Measurements from ENCODE around the gene MS4A12.
"Not testable (repeated sequence)": the region's sequence is repeated elsewhere in the genome, so short reads cannot be mapped to it uniquely, and the experiment has no call there.

MS4A12 gene

GRCh38 chr11:60482361-60482760, 10.2 kb upstream of the MS4A12 start:
- Histone ChIP-seq H3K27ac (ENCODE audit: low read depth, low read length, severe bottlenecking) (no peak overlapping the region), H3K36me3 (ENCODE audit: control insufficient read depth, insufficient read depth, low read length) (no peaks in the 10 kb centered on the region), H3K4me1 (ENCODE audit: control insufficient read depth, insufficient read depth, low read length, poor library complexity, severe bottlenecking) (no peaks in the 10 kb centered on the region), H3K9me3 (ENCODE audit: control insufficient read depth, low read length) (no peaks in the 10 kb centered on the region), H3K4me3 (ENCODE audit: extremely low read depth, insufficient read depth, low read length, poor library complexity, severe bottlenecking) (no peak overlapping the region)
- no CpG with 5 or more reads among the region's 2 CpGs for WGBS, 2 experiments (ENCODE audit: insufficient coverage in 2 of 2)

- H3K4me3 ChIP-seq (ENCODE audit: extremely low read depth, insufficient read depth, low read length, poor library complexity, severe bottlenecking), result no peak overlapping the region
- no peak overlapping the region for H3K27ac ChIP-seq (ENCODE audit: low read depth, low read length, severe bottlenecking)
- 56 to 69% methylated on average over 3 of the region's 5 CpGs for WGBS, 2 experiments (ENCODE audit: insufficient coverage in 2 of 2)
- no peaks in the 10 kb centered on the region for H3K4me1 ChIP-seq (ENCODE audit: control insufficient read depth, insufficient read depth, low read length, poor library complexity, severe bottlenecking)
- no peaks in the 10 kb centered on the region for H3K9me3 ChIP-seq (ENCODE audit: control insufficient read depth, low read length)
- H3K36me3 ChIP-seq (ENCODE audit: control insufficient read depth, insufficient read depth, low read length), result no peaks in the 10 kb centered on the region
Observed at GRCh38 chr11:60485987-60486386, 6.6 kb upstream of the MS4A12 start.

- Histone ChIP-seq H3K36me3 (ENCODE audit: control insufficient read depth, insufficient read depth, low read length) (no peaks in the 10 kb centered on the region), H3K4me1 (ENCODE audit: control insufficient read depth, insufficient read depth, low read length, poor library complexity, severe bottlenecking) (no peaks in the 10 kb centered on the region), H3K27ac (ENCODE audit: low read depth, low read length, severe bottlenecking) (no peak overlapping the region), H3K9me3 (ENCODE audit: control insufficient read depth, low read length) (no peaks in the 10 kb centered on the region), H3K4me3 (ENCODE audit: extremely low read depth, insufficient read depth, low read length, poor library complexity, severe bottlenecking) (no peak overlapping the region)
- WGBS, 2 experiments (ENCODE audit: insufficient coverage in 2 of 2), result no CpG with 5 or more reads among the region's 2 CpGs
Observed at GRCh38 chr11:60493454-60493853, 876 bp downstream of the MS4A12 start.

- 77 to 86% methylated on average over 1 of the region's 2 CpGs for WGBS, 2 experiments (ENCODE audit: insufficient coverage in 2 of 2)
- H3K27ac ChIP-seq (ENCODE audit: low read depth, low read length, severe bottlenecking), result no peak overlapping the region
Observed at GRCh38 chr11:60498399-60498798, 5.8 kb downstream of the MS4A12 start.

GRCh38 chr11:60498853-60499252, 6.3 kb downstream of the MS4A12 start:
- Histone ChIP-seq H3K4me3 (ENCODE audit: extremely low read depth, insufficient read depth, low read length, poor library complexity, severe bottlenecking) (no peak overlapping the region), H3K27ac (ENCODE audit: low read depth, low read length, severe bottlenecking) (no peak overlapping the region), H3K4me1 (ENCODE audit: control insufficient read depth, insufficient read depth, low read length, poor library complexity, severe bottlenecking) (no peaks in the 10 kb centered on the region), H3K36me3 (ENCODE audit: control insufficient read depth, insufficient read depth, low read length) (no peaks in the 10 kb centered on the region), H3K9me3 (ENCODE audit: control insufficient read depth, low read length) (no peaks in the 10 kb centered on the region)
- WGBS, 2 experiments (ENCODE audit: insufficient coverage in 2 of 2), result 86 to 88% methylated on average over 4 of the region's 4 CpGs

More at GRCh38 chr11:60498399-60498798, 5.8 kb downstream of the MS4A12 start:
- H3K36me3 ChIP-seq (ENCODE audit: control insufficient read depth, insufficient read depth, low read length), result no peaks in the 10 kb centered on the region
- H3K4me1 ChIP-seq (ENCODE audit: control insufficient read depth, insufficient read depth, low read length, poor library complexity, severe bottlenecking), result no peaks in the 10 kb centered on the region
- H3K9me3 ChIP-seq (ENCODE audit: control insufficient read depth, low read length), result no peaks in the 10 kb centered on the region
- H3K4me3 ChIP-seq (ENCODE audit: extremely low read depth, insufficient read depth, low read length, poor library complexity, severe bottlenecking), result no peak overlapping the region

- no peaks in the 10 kb centered on the region for H3K4me1 ChIP-seq (ENCODE audit: control insufficient read depth, insufficient read depth, low read length, poor library complexity, severe bottlenecking)
- no peaks in the 10 kb centered on the region for H3K36me3 ChIP-seq (ENCODE audit: control insufficient read depth, insufficient read depth, low read length)
- 25 to 68% methylated on average over 2 of the region's 3 CpGs for WGBS, 2 experiments (ENCODE audit: insufficient coverage in 2 of 2)
- H3K4me3 ChIP-seq (ENCODE audit: extremely low read depth, insufficient read depth, low read length, poor library complexity, severe bottlenecking), result no peak overlapping the region
- no peaks in the 10 kb centered on the region for H3K9me3 ChIP-seq (ENCODE audit: control insufficient read depth, low read length)
- no peak overlapping the region for H3K27ac ChIP-seq (ENCODE audit: low read depth, low read length, severe bottlenecking)
Observed at GRCh38 chr11:60500276-60500910, 7.8 kb downstream of the MS4A12 start.

GRCh38 chr11:60502221-60502775, 9.7 kb downstream of the MS4A12 start:
- 100% methylated on average over 1 of the region's 3 CpGs; no CpG with 5 or more reads in 1 of the 2 experiments for WGBS, 2 experiments (ENCODE audit: insufficient coverage in 2 of 2)
- Histone ChIP-seq H3K4me1 (ENCODE audit: control insufficient read depth, insufficient read depth, low read length, poor library complexity, severe bottlenecking) (no peaks in the 10 kb centered on the region), H3K4me3 (ENCODE audit: extremely low read depth, insufficient read depth, low read length, poor library complexity, severe bottlenecking) (no peak overlapping the region), H3K27ac (ENCODE audit: low read depth, low read length, severe bottlenecking) (no peak overlapping the region), H3K36me3 (ENCODE audit: control insufficient read depth, insufficient read depth, low read length) (no peaks in the 10 kb centered on the region), H3K9me3 (ENCODE audit: control insufficient read depth, low read length) (no peaks in the 10 kb centered on the region)

GRCh38 chr11:60504219-60504905, 11.8 kb downstream of the MS4A12 start:
- H3K27ac ChIP-seq (ENCODE audit: low read depth, low read length, severe bottlenecking), result no peak overlapping the region
- WGBS, 2 experiments (ENCODE audit: insufficient coverage in 2 of 2), result 86 to 100% methylated on average over 1 to 2 of the region's 3 CpGs
- no peaks in the 10 kb centered on the region for H3K36me3 ChIP-seq (ENCODE audit: control insufficient read depth, insufficient read depth, low read length)
- H3K4me1 ChIP-seq (ENCODE audit: control insufficient read depth, insufficient read depth, low read length, poor library complexity, severe bottlenecking), result no peaks in the 10 kb centered on the region
- H3K4me3 ChIP-seq (ENCODE audit: extremely low read depth, insufficient read depth, low read length, poor library complexity, severe bottlenecking), result no peak overlapping the region
- H3K9me3 ChIP-seq (ENCODE audit: control insufficient read depth, low read length), result no peaks in the 10 kb centered on the region

- H3K36me3 ChIP-seq (ENCODE audit: control insufficient read depth, insufficient read depth, low read length); H3K9me3 ChIP-seq (ENCODE audit: control insufficient read depth, low read length); H3K4me1 ChIP-seq (ENCODE audit: control insufficient read depth, insufficient read depth, low read length, poor library complexity, severe bottlenecking); H3K27ac ChIP-seq (ENCODE audit: low read depth, low read length, severe bottlenecking); H3K4me3 ChIP-seq (ENCODE audit: extremely low read depth, insufficient read depth, low read length, poor library complexity, severe bottlenecking): not testable (repeated sequence)
- WGBS, 2 experiments (ENCODE audit: insufficient coverage in 2 of 2), result 82 to 88% methylated on average over 9 to 11 of the region's 15 CpGs
Observed at GRCh38 chr11:60509609-60510008, 17.0 kb downstream of the MS4A12 start.

- not testable (repeated sequence) for H3K36me3 ChIP-seq (ENCODE audit: control insufficient read depth, insufficient read depth, low read length); H3K9me3 ChIP-seq (ENCODE audit: control insufficient read depth, low read length); H3K27ac ChIP-seq (ENCODE audit: low read depth, low read length, severe bottlenecking); H3K4me3 ChIP-seq (ENCODE audit: extremely low read depth, insufficient read depth, low read length, poor library complexity, severe bottlenecking); H3K4me1 ChIP-seq (ENCODE audit: control insufficient read depth, insufficient read depth, low read length, poor library complexity, severe bottlenecking)
- 95 to 97% methylated on average over 13 to 18 of the region's 28 CpGs for WGBS, 2 experiments (ENCODE audit: insufficient coverage in 2 of 2)
Observed at GRCh38 chr11:60510209-60510608, 17.6 kb downstream of the MS4A12 start.

- WGBS, 2 experiments (ENCODE audit: insufficient coverage in 2 of 2), result 64 to 71% methylated on average over 4 of the region's 6 CpGs
- Histone ChIP-seq H3K36me3 (ENCODE audit: control insufficient read depth, insufficient read depth, low read length) (no peaks in the 10 kb centered on the region), H3K4me3 (ENCODE audit: extremely low read depth, insufficient read depth, low read length, poor library complexity, severe bottlenecking) (no peak overlapping the region), H3K9me3 (ENCODE audit: control insufficient read depth, low read length) (no peaks in the 10 kb centered on the region), H3K4me1 (ENCODE audit: control insufficient read depth, insufficient read depth, low read length, poor library complexity, severe bottlenecking) (no peaks in the 10 kb centered on the region), H3K27ac (ENCODE audit: low read depth, low read length, severe bottlenecking) (no peak overlapping the region)
Observed at GRCh38 chr11:60511393-60511792, 18.8 kb downstream of the MS4A12 start.
